IPS-15b (cell line): ENCODE measurements around the gene RAB11FIP3.

ENCODE experiments used
- H3K27me3 ChIP-seq: one replicate; pipeline ENCODE4 v1.6.1; 2013; ENCODE audit warnings: low read length; ENCODE audit not compliant: control insufficient read depth, insufficient read depth
- H3K36me3 ChIP-seq: one replicate; pipeline ENCODE4 v1.6.1; 2013; ENCODE audit warnings: low read length; ENCODE audit not compliant: control insufficient read depth, insufficient read depth
- H3K4me1 ChIP-seq: one replicate; pipeline ENCODE4 v1.6.1; 2013; ENCODE audit warnings: mild to moderate bottlenecking, low read length; ENCODE audit not compliant: control insufficient read depth, insufficient read depth
- H3K4me3 ChIP-seq: one replicate; pipeline ENCODE4 v1.5.1; 2013; ENCODE audit warnings: low read depth, low read length
- H3K9ac ChIP-seq: one replicate; pipeline ENCODE4 v1.6.1; 2013; ENCODE audit warnings: low read depth, mild to moderate bottlenecking, low read length
- H3K9me3 ChIP-seq: one replicate; pipeline ENCODE4 v1.6.1; 2013; ENCODE audit warnings: mild to moderate bottlenecking, low read length; ENCODE audit not compliant: control insufficient read depth, insufficient read depth

Gene RAB11FIP3

GRCh38 chr16:521381-522210, 96.1 kb downstream of the RAB11FIP3 start:
- Histone ChIP-seq H3K9me3 (no peaks in the 10 kb centered on the region), H3K4me3 (no peak overlapping the region), H3K9ac (no peak overlapping the region), H3K4me1 (peaks cover 6% of the 10 kb centered on the region), H3K27me3 (no peaks in the 10 kb centered on the region), H3K36me3 (peaks cover 18% of the 10 kb centered on the region)

GRCh38 chr16:522320-523096, 97.1 kb downstream of the RAB11FIP3 start:
- peaks cover 6% of the 10 kb centered on the region for H3K4me1 ChIP-seq
- H3K36me3 ChIP-seq = peaks cover 18% of the 10 kb centered on the region
- no peak overlapping the region for H3K4me3 ChIP-seq
- H3K9ac ChIP-seq = no peak overlapping the region
- H3K9me3 ChIP-seq = no peaks in the 10 kb centered on the region
- no peaks in the 10 kb centered on the region for H3K27me3 ChIP-seq

- H3K36me3 ChIP-seq = peaks cover 18% of the 10 kb centered on the region
These were observed 97.8 kb downstream of the RAB11FIP3 start for GRCh38 chr16:523097-523741.

GRCh38 chr16:524274-525040, 99.0 kb downstream of the RAB11FIP3 start:
- Histone ChIP-seq H3K4me1 (peaks cover 12% of the 10 kb centered on the region), H3K9me3 (no peaks in the 10 kb centered on the region), H3K27me3 (no peaks in the 10 kb centered on the region), H3K4me3 (no peak overlapping the region), H3K36me3 (peaks cover 10% of the 10 kb centered on the region), H3K9ac (no peak overlapping the region)

More at GRCh38 chr16:523097-523741, 97.8 kb downstream of the RAB11FIP3 start:
- no peaks in the 10 kb centered on the region for H3K9me3 ChIP-seq
- peaks cover 6% of the 10 kb centered on the region for H3K4me1 ChIP-seq
- H3K4me3 ChIP-seq = no peak overlapping the region
- H3K9ac ChIP-seq = no peak overlapping the region
- no peaks in the 10 kb centered on the region for H3K27me3 ChIP-seq

- no peak overlapping the region for H3K9ac ChIP-seq
- H3K4me1 ChIP-seq = peaks cover 12% of the 10 kb centered on the region
- H3K4me3 ChIP-seq = no peak overlapping the region
- no peaks in the 10 kb centered on the region for H3K9me3 ChIP-seq
- H3K36me3 ChIP-seq = peaks cover 7% of the 10 kb centered on the region
- H3K27me3 ChIP-seq = no peaks in the 10 kb centered on the region
These were observed 99.7 kb downstream of the RAB11FIP3 start for GRCh38 chr16:525123-525519.

- Histone ChIP-seq H3K27me3 (no peaks in the 10 kb centered on the region), H3K9me3 (no peaks in the 10 kb centered on the region), H3K9ac (no peak overlapping the region), H3K36me3 (peaks cover 6% of the 10 kb centered on the region), H3K4me1 (peaks cover 12% of the 10 kb centered on the region), H3K4me3 (peak overlapping the region; percentile 80)
These were observed 100.2 kb downstream of the RAB11FIP3 start for GRCh38 chr16:525520-526180.

GRCh38 chr16:526181-527014, 100.9 kb downstream of the RAB11FIP3 start:
- H3K27me3 ChIP-seq = no peaks in the 10 kb centered on the region
- peak overlapping the region; percentile 94 for H3K9ac ChIP-seq
- peak overlapping the region; percentile 80 for H3K4me3 ChIP-seq
- peaks cover 2% of the 10 kb centered on the region for H3K36me3 ChIP-seq
- no peaks in the 10 kb centered on the region for H3K9me3 ChIP-seq
- H3K4me1 ChIP-seq = peaks cover 12% of the 10 kb centered on the region

GRCh38 chr16:527015-527903, 101.8 kb downstream of the RAB11FIP3 start, which contains the start of gene CAPN15:
TSS of gene CAPN15 (plus strand) at chr16:527712. CDS start at chr16:546839, 19,127 bp downstream.
- peak within 1 kb of the TSS; percentile 94 for H3K9ac ChIP-seq
- no peaks in the 10 kb centered on the region for H3K36me3 ChIP-seq
- H3K27me3 ChIP-seq = no peaks in the 10 kb centered on the region
- no peaks in the 10 kb centered on the region for H3K9me3 ChIP-seq
- H3K4me1 ChIP-seq = peaks cover 12% of the 10 kb centered on the region
- H3K4me3 ChIP-seq = peak within 1 kb of the TSS; percentile 80

GRCh38 chr16:528111-529011, 102.9 kb downstream of the RAB11FIP3 start:
- Histone ChIP-seq H3K9me3 (no peaks in the 10 kb centered on the region), H3K4me1 (peaks cover 12% of the 10 kb centered on the region), H3K9ac (peak overlapping the region; percentile 70), H3K36me3 (no peaks in the 10 kb centered on the region), H3K4me3 (peak overlapping the region; percentile 76), H3K27me3 (no peaks in the 10 kb centered on the region)
